Central memory CD4-positive, alpha-beta T cell (primary cell): ENCODE measurements around the gene HGF.

Source experiments
- DNase-seq: peaks from one replicate; pipeline ENCODE4 v3.0.0; 2022

HGF gene

DNA sequence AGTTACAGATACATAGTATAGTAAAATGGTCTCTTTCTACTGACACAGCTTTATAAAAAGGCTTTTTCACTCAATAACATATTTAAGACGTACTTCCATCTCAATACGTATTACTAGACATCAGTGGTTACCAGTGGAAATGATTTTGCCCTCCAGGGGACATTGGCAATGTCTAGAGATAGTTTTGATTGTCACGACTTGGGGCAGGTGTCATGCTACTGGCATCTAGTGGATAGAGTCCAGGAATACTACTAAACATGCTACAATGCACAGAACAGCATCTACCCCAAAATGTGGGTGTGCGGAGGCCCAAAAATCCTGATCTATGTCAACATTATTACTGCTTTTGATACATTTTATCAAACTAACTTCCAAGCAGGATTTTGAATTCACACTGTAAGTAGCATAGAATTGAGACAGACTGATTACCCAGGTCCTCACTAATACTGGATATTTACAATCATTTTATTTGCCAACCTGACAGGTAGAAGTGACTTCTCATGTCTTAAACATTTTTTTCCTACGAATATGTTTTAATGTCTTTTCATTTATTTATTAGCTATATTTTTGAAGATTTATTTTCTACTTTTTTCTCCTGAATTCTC, 53.8 kb downstream of the HGF start:
- no peak for DNase-seq

DNA sequence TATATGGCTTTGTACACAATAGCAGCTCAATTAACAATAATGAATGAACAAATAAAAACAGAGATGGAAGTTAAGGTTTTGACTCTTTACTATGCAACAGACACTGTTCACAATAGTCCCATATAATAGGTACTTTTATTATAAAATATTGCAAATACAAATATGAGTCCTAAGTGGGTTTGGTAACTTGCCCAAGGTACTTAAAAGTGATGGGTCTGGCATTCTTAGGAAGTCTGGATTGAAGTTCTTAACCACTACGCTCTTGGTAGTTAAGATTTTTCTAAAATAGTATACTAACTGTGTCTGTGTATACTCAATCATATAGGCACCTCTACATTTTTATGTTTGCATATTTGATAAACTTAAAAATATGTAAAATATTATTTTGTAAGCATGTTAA, 55.5 kb downstream of the HGF start:
- no peak for DNase-seq

DNA sequence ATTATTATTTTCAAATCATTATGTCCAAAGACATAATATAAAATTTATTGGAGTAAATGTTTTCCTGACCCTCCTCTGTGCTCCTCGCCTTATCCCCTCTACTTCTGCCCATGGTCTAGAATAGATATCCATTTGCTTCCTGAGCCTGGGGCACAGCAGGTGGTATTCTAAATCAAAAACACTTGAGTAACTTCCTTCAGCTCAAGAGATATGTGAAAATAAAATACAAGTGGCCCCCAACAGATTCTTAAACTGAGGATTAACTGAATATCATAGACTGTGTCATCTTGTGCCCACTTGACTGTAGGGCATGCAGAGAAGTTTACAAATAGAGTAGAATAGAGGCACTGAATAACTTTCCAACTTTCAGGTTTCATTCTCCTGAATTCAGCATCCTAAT, 59.1 kb downstream of the HGF start:
- DNase-seq: no peak

DNA sequence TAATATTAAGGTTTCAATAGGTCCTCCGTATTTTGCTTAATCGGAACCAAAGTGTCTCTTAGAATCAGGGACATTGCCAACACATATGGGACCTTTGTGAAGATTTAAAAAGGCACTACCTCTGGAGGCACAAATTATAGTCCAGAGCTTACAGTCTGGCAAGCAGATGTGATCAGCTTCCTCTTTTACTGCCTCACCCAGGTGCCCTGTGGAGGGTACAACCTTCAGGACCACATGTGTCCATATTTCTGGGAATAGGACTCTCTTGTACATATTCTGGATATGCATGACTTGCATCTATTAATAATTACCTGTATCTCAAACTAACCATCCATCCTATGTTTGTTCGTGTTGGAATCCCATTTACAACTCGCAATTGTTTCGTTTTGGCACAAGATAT, 60.0 kb downstream of the HGF start:
- no peak for DNase-seq

DNA sequence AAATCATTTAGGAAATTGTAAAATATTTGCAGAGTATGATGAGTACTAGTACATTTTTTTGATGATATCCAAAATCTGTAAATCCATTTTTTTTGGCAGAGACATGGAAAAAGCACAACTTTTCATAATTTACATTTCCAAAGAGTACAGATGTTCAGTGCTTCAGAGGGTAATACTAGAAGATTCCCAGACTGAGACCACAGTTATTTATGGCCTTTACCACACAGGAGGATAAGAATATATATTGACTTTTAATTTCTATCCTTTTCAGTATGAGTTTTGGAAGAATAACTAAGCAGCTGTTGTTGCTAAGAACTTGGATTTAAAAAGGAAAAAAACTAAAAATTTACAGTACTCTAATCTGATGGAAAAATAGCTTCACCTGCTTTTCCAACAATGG, 61.9 kb downstream of the HGF start:
- no peak for DNase-seq

DNA sequence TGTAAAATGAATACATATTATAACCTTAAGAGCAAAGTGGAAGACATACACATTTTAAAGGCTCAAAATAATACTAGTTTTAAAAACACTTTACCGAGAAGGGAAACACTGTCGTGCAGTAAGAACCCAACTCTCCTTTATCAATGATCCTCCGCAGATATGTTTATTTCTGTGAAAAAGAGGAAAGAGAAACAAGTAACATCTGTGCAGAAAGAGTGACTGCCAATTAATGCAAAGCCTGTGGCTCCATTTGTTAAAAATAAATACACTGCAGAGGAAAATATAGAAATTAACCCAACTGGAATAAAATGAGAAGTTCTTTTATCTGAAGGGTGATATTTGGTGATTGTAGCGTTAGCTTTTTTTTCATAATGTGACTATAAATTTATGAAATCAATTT, 62.7 kb downstream of the HGF start:
- no peak for DNase-seq

DNA sequence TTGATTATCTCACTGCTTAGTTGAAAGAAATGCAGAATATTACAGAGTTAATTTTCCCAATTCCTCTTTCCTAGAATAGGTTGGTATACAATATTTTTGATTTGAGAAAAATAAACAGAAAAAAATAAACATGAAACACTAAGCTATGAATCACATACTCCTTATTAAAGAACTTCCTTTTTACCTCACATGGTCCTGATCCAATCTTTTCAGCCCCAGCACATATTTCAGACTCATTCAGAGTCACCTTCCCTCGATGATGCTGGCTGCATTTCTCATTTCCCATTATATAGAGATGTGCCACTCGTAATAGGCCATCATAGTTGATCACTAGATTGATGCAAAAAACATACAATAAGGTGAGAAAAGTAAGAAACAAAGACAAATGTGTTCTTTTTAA, 64.6 kb downstream of the HGF start:
- no peak for DNase-seq

DNA sequence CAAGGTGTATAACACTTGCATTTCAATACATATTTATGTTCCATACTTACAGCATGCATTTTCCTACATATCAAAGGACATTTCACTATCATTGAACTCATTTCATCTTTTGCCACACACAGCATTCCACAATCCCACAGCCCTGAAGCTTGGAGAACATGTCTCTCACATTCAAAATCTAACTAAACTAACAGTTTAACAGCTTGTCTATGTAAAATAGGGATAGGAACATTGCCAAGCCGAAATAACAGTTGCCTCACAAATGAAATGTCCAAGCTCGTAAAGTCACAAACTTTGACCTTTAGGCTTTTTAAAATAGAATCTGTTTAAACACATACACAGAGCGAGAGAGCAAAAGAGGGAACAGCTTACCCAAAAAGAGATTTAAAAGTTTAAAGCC, 65.3 kb downstream of the HGF start:
- no peak for DNase-seq

DNA sequence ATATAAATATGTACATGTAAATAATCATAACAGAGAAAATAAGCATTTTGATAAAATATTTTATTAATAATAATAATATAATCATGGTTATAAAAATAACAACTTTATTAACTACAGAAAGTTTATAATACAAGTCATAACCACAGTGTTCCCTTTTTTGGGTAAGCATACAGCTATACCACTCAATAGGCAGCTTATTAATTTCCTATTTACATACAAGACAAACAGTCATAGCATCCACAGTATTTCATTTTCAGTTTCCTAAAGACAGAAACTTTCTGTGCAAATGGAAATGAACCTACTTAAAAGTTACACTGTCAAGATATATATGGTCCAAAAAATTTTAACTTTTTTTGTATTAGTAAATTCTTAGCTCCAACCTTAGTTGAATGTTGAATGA, 70.9 kb downstream of the HGF start:
- DNase-seq: no peak

DNA sequence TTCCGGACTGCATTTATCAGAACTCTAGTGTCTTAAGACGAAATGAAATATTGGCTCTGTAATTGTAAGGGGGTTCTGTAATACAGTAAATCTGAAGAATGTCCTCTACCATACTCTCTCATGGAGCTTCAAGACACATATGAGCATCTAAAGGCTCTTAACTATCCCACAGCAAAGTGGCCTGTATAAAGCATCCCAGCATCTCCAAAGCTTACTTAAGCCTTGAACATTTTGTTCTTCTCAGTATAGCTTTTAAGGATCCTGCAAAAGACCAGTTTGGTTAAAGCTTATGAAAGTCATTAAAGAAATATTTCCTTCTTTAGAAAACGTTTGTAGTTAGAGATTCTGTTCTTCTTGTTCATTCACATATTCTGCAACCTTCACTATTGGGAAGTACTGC, 75.1 kb downstream of the HGF start:
- no peak for DNase-seq

DNA sequence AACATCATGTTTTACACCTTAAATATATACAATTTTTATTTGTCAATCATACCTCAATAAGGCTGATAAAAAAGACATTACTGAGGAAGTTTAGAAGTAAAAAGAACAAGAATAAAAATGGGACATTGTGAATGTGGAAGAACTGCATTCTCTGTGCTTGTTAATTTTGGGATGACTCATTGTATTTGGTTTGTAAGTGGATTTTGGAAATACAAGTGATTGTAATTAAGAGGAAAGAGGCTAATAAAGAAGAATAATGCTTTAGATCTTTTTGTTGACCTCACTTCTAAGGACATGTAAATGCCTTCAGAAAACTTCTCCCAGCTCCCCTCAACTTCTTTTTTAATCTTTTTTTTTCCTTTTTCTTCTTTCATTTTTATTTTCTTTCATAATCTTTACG, 76.0 kb downstream of the HGF start:
- DNase-seq: no peak

DNA sequence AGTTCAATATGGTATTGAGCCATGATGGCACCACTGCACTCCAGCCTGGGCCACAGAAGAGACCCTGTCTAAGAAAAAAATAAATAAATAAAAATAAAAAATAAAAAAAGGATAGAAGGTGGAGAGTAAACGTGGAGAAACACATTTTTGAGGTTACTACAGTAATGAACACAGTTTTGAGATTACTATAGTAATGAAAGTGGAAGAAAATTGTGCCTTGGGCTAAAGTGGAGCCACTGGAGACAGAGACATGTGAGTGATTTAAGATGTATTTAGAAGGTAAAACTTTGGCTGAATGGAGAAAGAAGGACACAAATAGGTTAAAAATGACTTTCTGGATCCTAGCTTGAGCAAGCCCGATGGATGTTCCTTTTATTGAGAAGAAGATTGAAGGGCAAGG, 76.8 kb downstream of the HGF start:
- DNase-seq: no peak

DNA sequence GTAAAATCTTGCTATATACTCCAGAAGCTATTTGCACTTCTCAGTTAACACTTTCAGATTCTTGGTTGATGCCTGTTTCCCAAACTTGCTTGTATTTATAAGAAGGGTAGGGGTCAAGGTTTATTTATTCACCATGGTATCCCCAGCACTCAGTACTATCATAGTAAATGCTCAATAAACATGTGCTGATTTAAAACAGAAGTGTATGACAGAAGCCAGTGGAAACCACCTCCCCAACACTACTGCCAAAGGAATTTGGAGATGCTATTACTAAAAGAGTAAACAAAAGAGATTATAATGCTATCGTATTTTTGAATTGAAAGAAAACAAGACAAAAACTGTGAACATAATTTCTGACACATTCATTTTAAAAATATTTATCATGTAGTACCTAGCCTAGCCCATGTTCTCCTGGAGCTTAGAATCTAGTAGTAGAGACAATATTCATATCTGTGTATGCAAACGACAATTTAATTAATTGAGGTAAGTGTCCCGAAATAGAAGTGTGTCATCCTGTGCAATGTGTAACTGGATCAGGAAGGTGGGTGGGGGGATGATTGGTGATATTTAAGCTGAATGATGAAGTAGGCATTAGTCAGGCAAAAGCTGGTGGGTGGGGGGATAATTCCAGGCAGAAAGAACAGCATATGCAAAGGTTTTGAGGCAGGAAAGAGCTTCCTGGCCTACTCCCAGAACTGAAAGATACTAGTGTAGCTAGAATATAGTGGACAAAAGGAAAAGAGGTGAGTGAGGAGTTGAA, 77.5 kb downstream of the HGF start:
- DNase-seq: no peak

DNA sequence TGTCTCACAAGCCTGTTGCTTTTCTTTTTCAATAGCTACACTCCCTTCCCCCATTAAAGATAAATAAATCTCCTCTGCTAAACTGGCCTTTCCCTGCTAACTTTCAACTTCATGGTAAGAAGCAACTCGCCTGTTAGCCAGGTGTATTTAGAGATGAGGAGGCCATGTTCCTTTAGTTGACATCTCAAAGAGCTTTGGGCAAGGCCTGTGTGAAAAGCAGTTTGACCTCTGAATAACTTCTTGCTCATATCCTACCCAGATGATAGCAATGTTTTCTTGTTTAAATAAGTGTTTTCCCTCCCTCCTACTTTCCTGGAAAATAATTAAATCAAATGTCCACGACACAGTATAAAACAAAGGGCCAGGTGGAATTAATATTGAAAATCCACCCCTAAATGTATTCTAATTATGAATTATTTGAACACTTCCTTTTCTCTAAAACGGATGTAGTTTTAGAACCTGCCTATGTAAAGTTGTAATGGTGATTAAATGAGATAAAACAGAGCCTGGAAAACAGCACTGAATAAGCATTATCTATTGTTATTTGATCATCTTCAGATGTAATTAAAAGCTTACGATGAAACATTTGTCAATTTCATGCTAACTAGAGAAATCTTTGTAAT, 78.5 kb downstream of the HGF start:
- DNase-seq: no peak

DNA sequence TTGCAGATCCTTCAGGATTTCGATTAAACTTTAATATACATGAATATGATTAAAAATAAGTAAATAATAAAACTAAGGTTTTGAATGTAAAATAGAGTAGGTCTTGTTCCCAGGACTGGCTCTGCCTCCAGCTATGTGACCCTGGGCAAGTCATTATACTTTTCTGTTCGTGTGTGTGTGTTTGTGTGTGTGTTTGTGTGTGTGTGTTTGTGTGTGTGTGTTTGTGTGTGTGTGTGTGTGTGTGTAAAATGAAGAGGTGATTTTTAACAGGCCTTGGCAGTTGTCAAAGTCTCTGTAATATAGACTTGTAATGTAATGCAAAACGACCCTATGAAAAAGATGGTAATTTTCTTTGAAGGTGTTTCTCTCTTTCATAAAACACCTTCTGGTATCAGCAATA, 79.2 kb downstream of the HGF start:
- DNase-seq: no peak

DNA sequence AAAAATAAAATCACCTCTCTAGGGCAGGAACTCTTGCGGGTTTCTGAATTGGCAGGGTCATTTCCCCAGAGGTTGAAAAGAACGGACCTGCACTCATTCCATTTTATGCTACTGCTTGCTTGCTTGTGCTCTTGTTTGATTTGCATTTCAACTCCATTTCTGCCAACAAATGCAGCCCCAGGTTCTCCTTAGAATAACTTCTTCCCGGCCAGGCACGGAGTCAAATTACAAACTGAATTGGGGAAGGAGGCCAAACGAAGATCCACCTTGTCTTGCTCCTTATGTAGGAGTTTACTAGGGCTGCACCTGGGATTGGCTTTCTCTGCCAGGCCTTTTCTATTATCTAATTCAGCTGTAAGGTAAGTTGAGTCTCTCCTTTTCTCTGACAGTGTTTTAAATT, 79.6 kb downstream of the HGF start:
- DNase-seq: no peak

DNA sequence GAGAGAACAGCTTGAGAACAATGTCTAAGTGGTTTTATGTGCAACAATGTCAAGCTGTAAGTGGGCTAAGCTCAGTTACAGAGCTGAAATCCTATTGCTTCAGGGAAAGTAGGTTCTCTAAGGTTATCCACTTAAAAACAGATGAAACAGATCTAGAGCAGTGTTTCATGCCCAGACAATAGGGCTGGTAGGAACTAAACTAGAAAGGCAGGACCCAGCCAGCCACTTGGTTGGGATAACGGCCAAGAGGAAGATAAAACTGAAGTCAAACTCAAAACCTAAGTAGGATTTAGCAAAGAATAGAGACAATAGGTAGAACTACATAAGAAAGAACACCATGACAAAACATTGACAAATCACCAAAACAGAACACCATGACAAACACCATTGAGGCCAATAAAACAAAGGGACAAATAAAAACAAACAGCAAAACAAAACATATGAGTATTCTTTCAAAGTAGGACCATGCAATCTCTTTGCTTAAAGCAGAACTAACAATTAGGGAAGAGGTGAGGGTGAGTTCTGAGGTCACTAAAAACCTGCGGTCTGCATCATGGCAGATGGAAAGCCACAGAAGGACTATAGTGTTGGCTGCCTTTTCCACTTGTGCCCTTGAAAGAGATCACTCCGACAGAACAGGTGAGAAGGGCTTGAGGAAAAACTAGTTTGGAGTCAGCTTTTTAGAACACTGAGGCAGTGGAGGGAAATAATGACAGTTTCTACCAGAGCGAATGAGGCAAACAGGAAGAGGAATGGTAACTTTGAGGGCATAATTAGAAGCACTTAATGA, 81.0 kb downstream of the HGF start:
- no peak for DNase-seq

DNA sequence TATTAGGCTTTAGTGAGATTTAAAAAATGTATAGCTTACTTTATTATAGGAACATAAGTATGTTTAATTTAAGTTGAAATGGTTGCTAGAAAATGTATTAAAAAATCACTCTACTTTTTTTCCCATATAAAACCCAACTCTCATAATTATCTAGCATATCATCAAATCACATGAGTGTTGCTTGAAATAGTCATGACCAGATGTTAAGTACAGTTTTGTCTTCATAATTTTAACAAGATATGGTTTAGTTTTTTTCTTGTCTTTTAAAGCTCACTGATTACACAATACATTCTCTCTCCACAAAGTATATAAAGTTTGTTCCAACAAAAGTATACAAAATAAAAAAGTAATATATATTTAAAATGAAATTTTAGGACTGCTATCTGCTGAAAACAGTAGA, 82.8 kb downstream of the HGF start:
- DNase-seq: no peak

DNA sequence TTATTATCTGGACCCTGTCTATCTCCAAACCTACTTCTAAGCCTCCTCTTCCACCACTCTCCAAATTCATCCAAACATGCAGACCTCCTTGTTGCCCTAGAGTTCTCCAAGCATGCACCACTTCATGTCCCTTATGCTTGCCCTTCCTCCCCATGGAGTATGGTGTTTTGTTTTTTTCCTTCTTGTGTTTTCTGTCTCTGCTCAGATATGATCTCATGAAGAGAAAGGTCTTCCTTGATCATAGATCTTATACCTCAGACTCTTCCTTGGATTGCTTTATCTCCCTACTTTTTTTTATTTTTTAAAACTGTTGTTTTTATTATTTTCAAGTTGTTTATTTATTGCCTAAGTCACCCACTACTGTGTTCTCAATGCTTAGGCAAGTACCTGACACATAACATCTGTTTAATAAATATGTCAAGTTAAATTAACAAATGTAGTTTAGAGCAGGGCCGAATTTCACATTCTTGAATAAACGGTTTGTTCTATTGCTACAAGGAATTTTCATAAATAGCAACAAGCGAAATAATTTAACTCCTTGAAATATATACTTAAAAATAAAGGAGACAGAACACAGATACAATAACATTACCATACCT, 84.5 kb downstream of the HGF start:
- no peak for DNase-seq

DNA sequence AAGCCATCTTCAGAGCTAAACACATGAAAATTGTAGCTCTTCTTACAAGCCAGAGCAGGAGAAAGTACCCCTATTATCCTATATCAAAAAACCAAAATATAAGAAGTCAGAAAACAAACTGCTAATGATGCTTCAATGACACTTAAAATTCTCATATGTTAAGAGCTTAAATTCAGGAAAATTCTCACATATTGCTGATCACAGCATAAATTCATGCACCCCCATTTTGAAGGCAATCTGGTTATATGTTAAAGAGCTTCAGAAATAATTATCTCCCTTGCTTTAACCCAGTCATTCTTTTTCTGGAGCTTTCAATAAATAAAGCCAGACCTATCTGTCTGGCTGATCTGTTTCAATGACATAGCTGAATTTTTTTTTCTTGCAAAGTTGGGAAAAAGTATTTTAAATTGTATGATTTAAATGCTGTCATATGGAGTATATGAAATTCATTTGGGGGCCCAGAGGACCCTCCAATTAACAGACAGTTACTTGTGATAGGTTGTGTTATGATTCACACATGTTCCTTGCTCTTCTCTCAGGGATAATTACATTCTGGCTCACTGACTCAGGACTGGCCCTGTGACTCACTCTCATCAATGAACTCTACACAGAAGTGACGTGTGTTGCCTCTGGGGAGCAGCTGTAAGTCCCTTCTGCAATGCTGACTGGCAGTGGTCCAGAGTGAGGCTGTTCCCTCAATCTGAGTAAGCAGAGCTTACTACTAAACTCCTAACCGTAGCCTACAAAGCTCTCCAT, 85.2 kb downstream of the HGF start:
- DNase-seq: no peak

DNA sequence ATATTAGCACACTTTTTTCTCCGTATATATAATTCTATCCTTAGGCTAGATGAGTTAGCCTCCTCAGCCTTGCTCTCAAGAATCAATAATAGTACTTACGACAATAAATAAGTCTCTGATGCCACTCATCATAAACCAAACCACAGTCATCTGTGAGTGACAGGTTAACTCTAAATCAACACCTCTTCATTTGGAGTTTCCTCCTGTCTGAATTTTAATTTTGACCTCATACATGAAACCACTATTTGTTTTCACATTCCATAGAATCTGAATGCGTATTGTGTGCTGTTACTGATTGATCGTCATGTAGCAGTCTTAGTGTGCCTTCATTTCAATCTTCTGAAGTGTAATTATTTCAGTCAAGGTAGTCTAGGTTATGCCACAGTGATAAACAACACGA, 85.8 kb downstream of the HGF start:
- no peak for DNase-seq

DNA sequence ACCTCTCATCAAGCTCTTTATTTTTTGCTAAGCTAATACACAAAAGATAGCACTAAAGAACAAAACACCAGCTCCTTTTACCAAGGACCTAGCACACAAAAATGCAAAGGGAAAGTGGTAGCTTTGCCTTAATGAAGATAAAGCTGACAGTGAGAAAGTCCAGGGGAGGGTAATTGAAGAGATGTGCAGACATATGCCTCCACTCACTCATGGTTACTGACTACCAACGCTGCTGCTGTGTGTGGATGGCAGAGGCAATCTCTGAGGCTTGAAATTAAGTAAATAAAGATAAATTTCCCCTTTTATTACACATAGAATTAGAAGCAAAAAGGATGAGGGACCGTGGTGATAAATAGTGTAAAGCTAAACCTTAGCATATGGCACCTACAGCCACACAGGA, 87.0 kb downstream of the HGF start:
- no peak for DNase-seq

DNA sequence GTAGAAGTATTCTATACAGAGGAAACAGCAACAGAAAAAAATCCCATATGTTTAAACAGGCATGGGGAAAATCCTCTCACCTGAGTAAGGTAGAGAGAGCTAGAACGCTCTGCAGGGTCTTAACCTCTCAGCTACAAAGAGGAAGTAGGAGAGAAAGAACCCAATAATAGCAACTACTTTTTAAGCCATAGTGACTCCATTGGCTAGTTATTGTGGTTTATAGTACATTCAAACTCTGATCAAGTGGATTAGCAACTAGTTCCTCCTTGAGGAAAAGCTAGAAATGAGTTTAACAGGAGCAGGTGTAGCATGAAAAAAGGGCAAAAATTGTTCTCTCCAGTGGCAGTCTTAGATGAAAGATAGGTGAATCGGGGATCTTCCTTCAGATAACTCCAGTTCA, 89.7 kb downstream of the HGF start:
- DNase-seq: no peak
